ENCODE results near the gene AGMO. TPM values are rescaled to one million over a fixed set of nuclear protein-coding genes. Genes with fewer than 3 reads are reported as not detected.

AGMO gene
- total and polyA plus RNA-seq, 3 donors from 2014 or later: 13.1 to 52.8 (median 46.6) TPM

DNA sequence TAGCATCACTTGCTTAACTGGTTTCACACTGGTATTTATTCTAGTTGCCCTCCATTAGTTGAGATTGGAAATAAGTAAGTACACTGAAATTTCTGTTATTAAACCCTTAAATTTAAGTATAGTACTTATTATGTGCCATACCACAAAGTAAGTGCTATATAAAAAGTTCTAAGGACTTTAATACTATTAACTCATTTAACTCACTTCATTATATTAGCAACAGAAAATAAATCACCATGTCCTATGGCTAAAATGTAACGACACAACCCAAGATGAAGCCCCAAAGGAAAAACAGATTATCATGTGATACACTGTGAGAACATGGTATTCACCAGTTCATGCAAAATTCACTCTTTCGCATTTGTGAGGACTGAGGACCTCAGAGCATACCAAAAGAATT, 70.5 kb downstream of the AGMO start:
- Histone ChIP-seq H3K4me1 (peaks cover 4% of the 10 kb centered on the region), H3K27me3 (no peaks in the 10 kb centered on the region), H3K4me3 (no peak overlapping the region), H3K36me3 (ENCODE audit: low read depth, missing control alignments) (no peaks in the 10 kb centered on the region), H3K27ac (no peak overlapping the region), H3K9me3 (no peaks in the 10 kb centered on the region)
- WGBS, 2 donors: 48 to 57% methylated on average over 2 of the region's 2 CpGs
- no peak for DNase-seq
- intact Hi-C loops (cut with DNase I; ENCODE audit: low total_unique reads): no loop called here
- TF ChIP-seq, protein P1, sequence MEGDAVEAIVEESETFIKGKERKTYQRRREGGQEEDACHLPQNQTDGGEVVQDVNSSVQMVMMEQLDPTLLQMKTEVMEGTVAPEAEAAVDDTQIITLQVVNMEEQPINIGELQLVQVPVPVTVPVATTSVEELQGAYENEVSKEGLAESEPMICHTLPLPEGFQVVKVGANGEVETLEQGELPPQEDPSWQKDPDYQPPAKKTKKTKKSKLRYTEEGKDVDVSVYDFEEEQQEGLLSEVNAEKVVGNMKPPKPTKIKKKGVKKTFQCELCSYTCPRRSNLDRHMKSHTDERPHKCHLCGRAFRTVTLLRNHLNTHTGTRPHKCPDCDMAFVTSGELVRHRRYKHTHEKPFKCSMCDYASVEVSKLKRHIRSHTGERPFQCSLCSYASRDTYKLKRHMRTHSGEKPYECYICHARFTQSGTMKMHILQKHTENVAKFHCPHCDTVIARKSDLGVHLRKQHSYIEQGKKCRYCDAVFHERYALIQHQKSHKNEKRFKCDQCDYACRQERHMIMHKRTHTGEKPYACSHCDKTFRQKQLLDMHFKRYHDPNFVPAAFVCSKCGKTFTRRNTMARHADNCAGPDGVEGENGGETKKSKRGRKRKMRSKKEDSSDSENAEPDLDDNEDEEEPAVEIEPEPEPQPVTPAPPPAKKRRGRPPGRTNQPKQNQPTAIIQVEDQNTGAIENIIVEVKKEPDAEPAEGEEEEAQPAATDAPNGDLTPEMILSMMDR (IDR thresholded peaks at IDR 0.05): no peak
- no peak for TF ChIP-seq POLR2A (IDR thresholded peaks at IDR 0.05)

DNA sequence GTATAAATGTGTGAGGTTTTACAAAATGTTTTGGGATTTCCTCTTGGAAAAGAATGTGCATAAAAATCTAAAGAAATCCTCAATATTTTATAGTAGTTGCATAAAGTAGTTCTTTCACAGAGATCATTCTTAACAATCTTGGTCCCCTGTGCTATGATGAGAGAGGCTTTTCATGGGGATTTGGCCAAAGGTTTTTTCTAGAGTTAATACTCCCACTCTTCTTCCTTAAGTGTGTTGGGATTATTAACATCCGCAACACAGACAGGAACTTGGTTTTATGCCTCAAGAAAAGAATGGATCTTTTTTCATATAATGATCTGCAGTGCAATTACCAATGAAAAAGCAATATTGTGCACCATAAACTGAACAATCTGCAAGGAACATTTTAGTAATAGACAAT, 71.5 kb downstream of the AGMO start:
- WGBS, 2 donors: 64 to 70% methylated on average over 1 of the region's 1 CpG
- H3K9me3 ChIP-seq: no peaks in the 10 kb centered on the region
- no peak for TF ChIP-seq POLR2A (IDR thresholded peaks at IDR 0.05)
- TF ChIP-seq, protein P1 (IDR thresholded peaks at IDR 0.05): no peak
- no peak for DNase-seq
- H3K4me3 ChIP-seq: no peak overlapping the region
- intact Hi-C loops (cut with DNase I; ENCODE audit: low total_unique reads): no loop called here
- no peaks in the 10 kb centered on the region for H3K27me3 ChIP-seq
- H3K4me1 ChIP-seq: peaks cover 4% of the 10 kb centered on the region
- H3K36me3 ChIP-seq (ENCODE audit: low read depth, missing control alignments): no peaks in the 10 kb centered on the region
- no peak overlapping the region for H3K27ac ChIP-seq

DNA sequence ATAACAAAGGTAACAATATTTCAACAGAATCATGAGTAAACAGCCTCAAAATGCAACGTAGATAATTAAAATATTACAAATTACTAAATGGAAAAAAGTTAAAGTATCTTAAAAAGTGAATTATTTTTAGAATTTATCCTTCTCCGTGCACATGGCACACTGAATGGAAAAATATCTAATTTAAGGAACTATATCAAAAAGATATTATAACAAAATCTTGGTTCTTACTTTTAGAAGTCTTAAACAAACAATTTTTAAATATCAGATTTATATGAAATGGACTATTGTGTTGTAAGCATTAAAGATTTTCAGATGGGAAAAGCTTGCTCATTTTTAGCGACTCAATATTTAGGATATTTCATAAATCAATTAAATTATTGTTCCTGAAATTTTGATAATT, 72.0 kb downstream of the AGMO start:
- 55 to 65% methylated on average over 3 of the region's 3 CpGs for WGBS, 2 donors
- Histone ChIP-seq H3K27me3 (no peaks in the 10 kb centered on the region), H3K9me3 (no peaks in the 10 kb centered on the region), H3K27ac (peak overlapping the region in 1 of 2 donors; percentile 36), H3K4me1 (peaks cover 4% of the 10 kb centered on the region), H3K4me3 (no peak overlapping the region), H3K36me3 (ENCODE audit: low read depth, missing control alignments) (no peaks in the 10 kb centered on the region)
- TF ChIP-seq, protein P1 (IDR thresholded peaks at IDR 0.05): no peak
- TF ChIP-seq POLR2A (IDR thresholded peaks at IDR 0.05): no peak
- DNase-seq: no peak
- intact Hi-C loops (cut with DNase I; ENCODE audit: low total_unique reads): no loop called here

DNA sequence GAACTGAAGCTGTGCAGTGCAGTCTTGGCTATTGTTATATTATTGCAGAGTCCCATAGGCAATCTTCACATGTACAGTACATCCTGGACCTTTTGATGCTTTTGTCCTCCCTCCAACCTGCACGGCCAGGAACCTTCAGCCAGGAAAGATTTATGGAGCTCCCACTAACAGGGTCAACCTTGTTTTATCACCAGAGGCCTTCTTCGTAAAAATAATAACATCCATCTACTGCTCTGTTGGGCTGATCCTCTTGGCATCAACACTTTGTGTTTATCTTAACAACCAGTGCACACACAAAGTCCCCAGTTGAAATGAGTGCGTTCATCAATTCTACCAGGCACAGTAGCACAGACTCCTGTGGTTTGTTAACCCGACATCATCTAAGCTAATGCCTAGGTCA, 72.4 kb downstream of the AGMO start:
- intact Hi-C loops (cut with DNase I; ENCODE audit: low total_unique reads): no loop called here
- DNase-seq: no peak
- 25 to 40% methylated on average over 4 of the region's 4 CpGs for WGBS, 2 donors
- Histone ChIP-seq H3K9me3 (no peaks in the 10 kb centered on the region), H3K4me1 (peaks cover 4% of the 10 kb centered on the region), H3K27ac (peak overlapping the region in 1 of 2 donors; percentile 36), H3K27me3 (no peaks in the 10 kb centered on the region), H3K4me3 (no peak overlapping the region), H3K36me3 (ENCODE audit: low read depth, missing control alignments) (no peaks in the 10 kb centered on the region)
- TF ChIP-seq, protein P1 (IDR thresholded peaks at IDR 0.05): no peak
- TF ChIP-seq POLR2A (IDR thresholded peaks at IDR 0.05): no peak

DNA sequence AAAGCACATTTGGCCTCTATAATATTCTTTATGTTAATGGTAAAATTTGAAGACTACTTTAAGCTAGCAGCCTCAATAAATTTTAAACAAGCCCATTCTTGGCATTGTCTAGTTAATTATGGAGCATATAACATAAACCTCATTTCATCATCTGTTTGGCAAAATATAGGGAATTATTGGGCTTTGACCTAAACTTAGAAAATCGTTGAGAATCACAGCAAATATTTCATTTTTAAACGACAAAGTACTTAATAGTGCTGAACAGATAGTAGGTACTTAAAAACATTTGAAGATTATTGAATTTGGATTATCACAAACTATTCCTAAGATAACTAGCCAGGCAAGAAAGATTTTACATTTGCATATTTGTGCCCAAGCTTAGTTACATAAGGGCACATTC, 73.4 kb downstream of the AGMO start:
- no peak for DNase-seq
- Histone ChIP-seq H3K36me3 (ENCODE audit: low read depth, missing control alignments) (no peaks in the 10 kb centered on the region), H3K27me3 (no peaks in the 10 kb centered on the region), H3K4me3 (no peak overlapping the region), H3K4me1 (peaks cover 4% of the 10 kb centered on the region), H3K27ac (no peak overlapping the region), H3K9me3 (no peaks in the 10 kb centered on the region)
- no peak for TF ChIP-seq POLR2A (IDR thresholded peaks at IDR 0.05)
- TF ChIP-seq, protein P1 (IDR thresholded peaks at IDR 0.05): no peak
- intact Hi-C loops (cut with DNase I; ENCODE audit: low total_unique reads): no loop called here
- WGBS, 2 donors: 78 to 79% methylated on average over 2 of the region's 2 CpGs

Data from testis (tissue), 3 donors.